Lower leg skin (tissue), 4 donors: ENCODE data around the gene EEFSEC. TPM values are rescaled to one million over a fixed set of nuclear protein-coding genes. Genes with fewer than 3 reads are reported as not detected.

Source experiments
- DNase-seq, 2 donors: peaks; one replicate each; pipeline ENCODE4 v3.0.0-alpha.2; 2019; ENCODE audit warnings: low spot score in 2 of 2
- H3K4me3 ChIP-seq: fragments of 200-600 bp; sonication (generic); 2 replicates; pipeline ENCODE4 v1.5.1; 2017; ENCODE audit warnings: mild to moderate bottlenecking, low read depth; ENCODE audit not compliant: poor library complexity, severe bottlenecking
- CTCF ChIP-seq, 3 donors: fragments of 450-650 bp; IDR thresholded peaks; one replicate each; pipeline ENCODE4 v1.5.1; 2016; ENCODE audit warnings: antibody characterized with exemption in 3 of 3, mild to moderate bottlenecking in 3 of 3, moderate library complexity in 2 of 3
- POLR2A ChIP-seq, 2 donors: fragments of 450-650 bp; IDR thresholded peaks; one replicate each; pipeline ENCODE4 v1.6.1; 2016 to 2017; ENCODE audit warnings: antibody characterized with exemption in 2 of 2, mild to moderate bottlenecking in 1 of 2, moderate library complexity in 1 of 2
- WGBS, 2 donors: methylation state at CpG; one replicate each; pipeline ENCODE4 v1.1.5; 2018; 5-methylcytosine and 5-hydroxymethylcytosine counted together
- intact Hi-C: fragments of 100-400 bp; cut with DNase I; formaldehyde crosslinking; loops from one replicate; pipeline ENCODE4 v1.15.0; 2023; ENCODE audit warnings: low total_unique reads
- total RNA-seq, 4 donors: library from RNA; depleted of rRNA; stranded (reverse); fragments of >200 nt; gene quantifications; one replicate each; pipeline ENCODE4 v1.1.0, GENCODE V29; 2016

The EEFSEC gene
- total RNA-seq, 4 donors from 2014 or later = 16.3 to 28.6 (median 16.8) TPM

GRCh38 chr3:128113817-128114794 is 39.2 kb upstream of the EEFSEC start:
- WGBS, 2 donors = 82 to 87% methylated on average over 9 of the region's 9 CpGs
- intact Hi-C loops = no loop called here
- no peak for DNase-seq
- TF ChIP-seq POLR2A (IDR thresholded peaks at IDR 0.05) = no peak
- no peak for TF ChIP-seq CTCF (IDR thresholded peaks at IDR 0.05)
- H3K4me3 ChIP-seq = no peak overlapping the region

DNA sequence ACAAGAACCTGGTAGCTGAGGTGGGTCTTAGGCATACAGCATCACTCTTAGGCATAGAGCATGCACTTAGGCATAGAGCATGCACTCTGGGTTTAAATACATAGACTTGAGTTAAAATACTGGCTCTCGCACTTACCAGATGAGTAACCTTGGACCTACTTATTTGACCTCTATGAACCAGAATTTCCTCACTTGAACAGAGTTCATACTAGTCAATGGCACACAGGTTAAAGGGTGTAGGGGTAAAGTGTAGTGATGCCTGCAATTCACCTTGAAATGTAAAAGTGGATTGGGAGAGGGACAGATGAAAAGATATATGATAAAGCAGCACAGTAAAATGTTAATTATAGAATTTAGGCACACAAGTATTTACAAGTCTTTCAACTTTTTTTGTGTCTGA is 31.3 kb upstream of the EEFSEC start:
- 96 to 97% methylated on average over 1 of the region's 1 CpG for WGBS, 2 donors
- no peak for DNase-seq
- TF ChIP-seq POLR2A (IDR thresholded peaks at IDR 0.05) = no peak
- TF ChIP-seq CTCF (IDR thresholded peaks at IDR 0.05) = no peak
- H3K4me3 ChIP-seq = no peak overlapping the region
- intact Hi-C loops = no loop called here

DNA sequence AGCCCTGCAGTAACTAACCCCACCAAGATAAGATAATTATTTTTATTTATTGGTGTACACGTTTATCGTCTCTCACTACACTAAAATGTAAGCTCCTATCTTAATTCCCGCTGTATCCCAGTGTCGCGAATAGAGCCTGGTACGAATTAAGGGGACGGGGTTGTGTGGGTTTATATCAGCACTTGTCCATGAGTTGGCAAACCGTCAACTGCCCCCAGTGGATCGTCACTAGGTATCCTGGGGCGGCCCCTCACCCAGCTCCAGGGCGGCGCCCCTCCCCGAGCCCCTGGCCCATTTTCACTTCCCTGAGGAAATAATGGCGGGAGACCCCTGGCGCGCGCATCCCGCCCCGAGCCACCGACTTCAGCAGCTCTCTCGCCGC is 30.1 kb upstream of the EEFSEC start:
- intact Hi-C loops = no loop called here
- peak overlapping the region; percentile 76 for H3K4me3 ChIP-seq
- TF ChIP-seq CTCF (IDR thresholded peaks at IDR 0.05) = no peak
- TF ChIP-seq POLR2A (IDR thresholded peaks at IDR 0.05) = no peak
- WGBS, 2 donors = 1% methylated on average over 16 to 22 of the region's 22 CpGs
- DNase-seq = no peak

DNA sequence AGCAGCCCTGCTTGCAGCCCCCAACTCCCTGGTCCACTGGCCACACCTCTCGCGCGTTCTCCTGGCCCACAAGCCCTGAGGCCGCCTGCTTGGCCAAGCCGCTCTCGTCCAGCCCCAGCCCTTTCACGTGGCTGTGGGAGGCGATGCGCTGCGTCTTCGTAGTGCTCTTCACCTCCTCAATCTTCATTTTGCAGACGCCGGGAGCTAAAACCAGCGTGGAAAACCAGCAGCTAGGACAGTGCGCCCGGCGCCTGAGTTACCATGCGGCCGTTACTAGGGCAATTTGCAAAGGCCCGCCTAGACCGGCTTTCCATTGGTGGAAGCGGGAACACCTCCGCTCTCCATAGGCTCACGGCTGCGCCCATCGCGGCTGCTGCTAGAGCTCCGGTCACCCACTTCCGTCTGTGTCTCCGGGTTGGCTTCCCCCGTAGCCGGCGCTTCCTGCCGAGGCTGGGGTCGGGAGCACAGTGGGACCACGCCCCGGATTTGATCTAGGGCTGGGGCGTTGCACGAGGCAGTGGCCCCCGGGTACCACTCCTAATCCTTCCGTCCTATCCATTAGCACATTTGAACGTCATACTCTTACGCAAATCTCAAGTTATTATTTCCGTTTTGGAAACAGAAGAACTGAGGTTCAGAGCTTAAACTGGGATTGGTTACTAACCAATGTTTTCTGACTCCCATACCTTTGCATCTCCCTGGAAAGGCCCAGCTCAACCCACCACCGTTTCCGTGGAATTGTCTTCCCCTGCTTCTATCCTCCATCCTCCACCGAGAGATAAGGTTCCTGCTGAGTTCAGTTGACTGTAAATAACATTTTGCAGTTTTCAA is 29.5 kb upstream of the EEFSEC start, which contains the start of gene RUVBL1:
RUVBL1 (minus strand) TSS at position 275 of the 831 bp plus-strand sequence; CDS start at position 187, 88 bp downstream.
- WGBS, 2 donors = 3 to 4% methylated on average over 29 to 45 of the region's 47 CpGs
- TF ChIP-seq POLR2A (IDR thresholded peaks at IDR 0.05) (no peak), CTCF (IDR thresholded peaks at IDR 0.05) (no peak)
- peak; percentile 96 to 99 for DNase-seq
- H3K4me3 ChIP-seq = peak within 1 kb of the TSS; percentile 76
- intact Hi-C loops = no loop called here

- WGBS, 2 donors = 57 to 62% methylated on average over 2 of the region's 2 CpGs
- TF ChIP-seq POLR2A (IDR thresholded peaks at IDR 0.05) (no peak), CTCF (IDR thresholded peaks at IDR 0.05) (no peak)
- intact Hi-C loops = no loop called here
- no peak overlapping the region for H3K4me3 ChIP-seq
- no peak for DNase-seq
Observed at GRCh38 chr3:128127236-128127635, 26.0 kb upstream of the EEFSEC start.
